Sigmoid colon (tissue), 7 donors: ENCODE data around the gene GUCA2B. TPM values are rescaled to one million over a fixed set of nuclear protein-coding genes. Genes with fewer than 3 reads are reported as not detected.

Experiments
- DNase-seq: peaks from one replicate; pipeline ENCODE4 v3.0.0-alpha.2; 2019
- H3K27ac ChIP-seq, 4 donors: fragments of 200-600 bp; sonication (generic); one replicate each; pipeline ENCODE4 v1.5.1; 2016 to 2019; ENCODE audit warnings: mild to moderate bottlenecking in 1 of 4
- H3K27me3 ChIP-seq, 3 donors: fragments of 200-600 bp; sonication (generic); one replicate each; pipeline ENCODE4 v1.5.1; 2019; ENCODE audit warnings: mild to moderate bottlenecking in 1 of 3
- H3K36me3 ChIP-seq, 4 donors: fragments of 200-600 bp; sonication (generic); one replicate each; pipeline ENCODE4 v1.5.1; 2016 to 2019
- H3K4me1 ChIP-seq, 4 donors: fragments of 200-600 bp; sonication (generic); one replicate each; pipeline ENCODE4 v1.5.1; 2017 to 2019
- H3K4me3 ChIP-seq, 4 donors: fragments of 200-600 bp; sonication (generic); one replicate each; pipeline ENCODE4 v1.5.1; 2017 to 2019; ENCODE audit warnings: mild to moderate bottlenecking in 2 of 4, moderate library complexity in 1 of 4
- H3K9me3 ChIP-seq, 4 donors: fragments of 200-600 bp in 3 of 4; sonication (generic) in 3 of 4; one replicate each; pipeline versions ENCODE4 v1.5.1 to v1.6.1; 2013 to 2019
- CTCF ChIP-seq, 4 experiments: fragments of 450-650 bp in 3 of 4; fragments of 200-600 bp in 1 of 4; IDR thresholded peaks; one replicate each; pipeline ENCODE4 v1.5.1; 2016 to 2019; ENCODE audit warnings: antibody characterized with exemption in 4 of 4, mild to moderate bottlenecking in 3 of 4, moderate library complexity in 2 of 4
- EP300 ChIP-seq, 4 donors: sonication (generic); formaldehyde crosslinking; IDR thresholded peaks; one replicate each; pipeline ENCODE4 v1.6.1; 2017; ENCODE audit warnings: antibody characterized with exemption in 4 of 4
- POLR2A ChIP-seq, 2 donors: fragments of 450-650 bp; IDR thresholded peaks; one replicate each; pipeline ENCODE4 v1.6.1; 2016; ENCODE audit warnings: antibody characterized with exemption in 2 of 2, mild to moderate bottlenecking in 2 of 2, moderate library complexity in 2 of 2
- POLR2AphosphoS5 ChIP-seq, 4 donors: sonication (generic); formaldehyde crosslinking; IDR thresholded peaks; one replicate each; pipeline ENCODE4 v1.6.1; 2017; ENCODE audit warnings: antibody characterized with exemption in 4 of 4
- WGBS, 2 donors: extraction: QIAGEN DNeasy Blood & Tissue Kit; methylation state at CpG; one replicate each; pipeline ENCODE4 v1.1.7; 2013; 5-methylcytosine and 5-hydroxymethylcytosine counted together
- intact Hi-C: fragments of 100-400 bp; cut with DNase I; formaldehyde crosslinking; loops from one replicate; pipeline ENCODE4 v1.15.1; 2023
- polyA plus RNA-seq, 3 donors: library from polyadenylated mRNA; stranded (reverse); fragments of 200-250 nt; gene quantifications; one replicate each; pipeline ENCODE4 v1.2.3, GENCODE V29; 2013
- total RNA-seq, 4 donors: library from RNA; depleted of rRNA; stranded (reverse); fragments of >200 nt; gene quantifications; one replicate each; pipeline ENCODE4 v1.1.0, GENCODE V29; 2016
- donor health status: healthy with polysubstance abuse.
- donor health status: Bipolar disorder and iron deficiency.
- donor health status: healthy.

GUCA2B gene
- total and polyA plus RNA-seq, 7 donors, result 6.7 to 874 (median 324) TPM; not detected in 3

- DNase-seq, result no peak
- Histone ChIP-seq H3K4me1 (no peaks in the 10 kb centered on the region), H3K27me3 (peaks cover 0 to 21% (median 5%) of the 10 kb centered on the region in 3 donors), H3K36me3 (no peaks in the 10 kb centered on the region), H3K27ac (no peak overlapping the region), H3K4me3 (no peak overlapping the region), H3K9me3 (no peaks in the 10 kb centered on the region)
- WGBS, 2 donors, result 90 to 94% methylated on average over 3 of the region's 3 CpGs
- intact Hi-C loops, result no loop called here
- no peak for TF ChIP-seq POLR2AphosphoS5 (IDR thresholded peaks at IDR 0.05)
- no peak for TF ChIP-seq EP300 (IDR thresholded peaks at IDR 0.05)
- no peak for TF ChIP-seq POLR2A (IDR thresholded peaks at IDR 0.05)
- TF ChIP-seq CTCF (IDR thresholded peaks at IDR 0.05), result no peak
These were observed 13.8 kb upstream of the GUCA2B start for GRCh38 chr1:42139444-42139843.

DNA sequence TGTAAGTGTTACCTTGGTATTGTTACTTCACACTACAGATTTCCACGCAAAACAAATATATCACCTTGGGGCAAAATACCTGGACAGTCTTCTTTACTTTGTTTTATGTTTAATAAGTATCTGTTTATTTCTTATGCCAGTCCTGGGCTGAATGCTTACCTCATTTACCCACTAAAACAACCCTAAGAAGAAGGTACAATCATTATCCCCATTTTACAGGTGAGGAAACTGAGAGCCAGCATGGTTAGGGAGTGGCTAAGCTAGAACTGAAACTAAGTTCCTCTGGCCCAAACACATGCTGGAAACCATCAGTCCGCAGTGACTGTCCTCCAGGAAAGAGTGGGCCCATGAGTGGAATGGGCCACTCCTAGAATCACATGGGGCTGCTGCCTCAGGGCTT lies 13.0 kb upstream of the GUCA2B start:
- 94 to 97% methylated on average over 2 of the region's 2 CpGs for WGBS, 2 donors
- Histone ChIP-seq H3K36me3 (no peaks in the 10 kb centered on the region), H3K27me3 (peaks cover 0 to 25% (median 9%) of the 10 kb centered on the region in 3 donors), H3K4me3 (no peak overlapping the region), H3K4me1 (no peaks in the 10 kb centered on the region), H3K9me3 (no peaks in the 10 kb centered on the region), H3K27ac (no peak overlapping the region)
- intact Hi-C loops, result no loop called here
- no peak for DNase-seq
- TF ChIP-seq CTCF (IDR thresholded peaks at IDR 0.05) (no peak), POLR2AphosphoS5 (IDR thresholded peaks at IDR 0.05) (no peak), POLR2A (IDR thresholded peaks at IDR 0.05) (no peak), EP300 (IDR thresholded peaks at IDR 0.05) (no peak)

DNA sequence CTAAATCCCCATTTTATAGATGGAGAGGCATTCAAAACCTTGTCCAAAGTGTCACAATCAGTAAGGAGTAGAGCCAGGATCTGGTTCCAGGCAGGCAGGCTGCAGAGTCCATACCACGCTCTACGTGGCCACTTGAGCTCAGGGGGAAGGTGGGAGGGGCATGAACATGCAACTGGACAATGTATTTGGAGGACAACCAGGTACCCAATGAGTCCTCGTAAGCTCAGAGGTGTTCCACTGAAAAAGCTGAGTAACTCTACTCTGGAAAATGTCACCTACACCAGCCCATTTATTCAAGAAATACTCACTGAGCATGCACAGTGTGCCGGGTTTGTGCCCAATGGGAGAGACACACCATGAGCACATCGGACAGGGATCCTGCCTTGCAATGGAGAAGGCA lies 11.2 kb upstream of the GUCA2B start:
- TF ChIP-seq POLR2A (IDR thresholded peaks at IDR 0.05) (no peak), POLR2AphosphoS5 (IDR thresholded peaks at IDR 0.05) (no peak), EP300 (IDR thresholded peaks at IDR 0.05) (no peak), CTCF (IDR thresholded peaks at IDR 0.05) (no peak)
- intact Hi-C loops, result no loop called here
- Histone ChIP-seq H3K4me1 (no peaks in the 10 kb centered on the region), H3K27me3 (peaks cover 0 to 43% (median 26%) of the 10 kb centered on the region in 3 donors), H3K36me3 (no peaks in the 10 kb centered on the region), H3K27ac (no peak overlapping the region), H3K9me3 (no peaks in the 10 kb centered on the region), H3K4me3 (no peak overlapping the region)
- WGBS, 2 donors, result 87 to 89% methylated on average over 5 of the region's 5 CpGs
- no peak for DNase-seq

- H3K9me3 ChIP-seq, result no peaks in the 10 kb centered on the region
- H3K36me3 ChIP-seq, result no peaks in the 10 kb centered on the region
- no peak for TF ChIP-seq CTCF (IDR thresholded peaks at IDR 0.05)
- TF ChIP-seq POLR2AphosphoS5 (IDR thresholded peaks at IDR 0.05), result no peak
- no peak for TF ChIP-seq POLR2A (IDR thresholded peaks at IDR 0.05)
- TF ChIP-seq EP300 (IDR thresholded peaks at IDR 0.05), result no peak
- DNase-seq, result no peak
- 23 to 45% methylated on average over 4 of the region's 4 CpGs for WGBS, 2 donors
- H3K27ac ChIP-seq, result no peak overlapping the region
- H3K27me3 ChIP-seq, result peaks cover 0 to 53% (median 34%) of the 10 kb centered on the region in 3 donors
- no peaks in the 10 kb centered on the region for H3K4me1 ChIP-seq
- no peak overlapping the region for H3K4me3 ChIP-seq
- intact Hi-C loops, result no loop called here
These were observed 10.1 kb upstream of the GUCA2B start for GRCh38 chr1:42142894-42143675.
